ENCODE results near the gene MSRB1. TPM values are rescaled to one million over a fixed set of nuclear protein-coding genes. Genes with fewer than 3 reads are reported as not detected.

MSRB1 gene
- total and polyA plus RNA-seq, 7 donors: 17.8 to 136 (median 35.7) TPM

- 91% methylated on average over 38 of the region's 38 CpGs for WGBS, 2 donors
- DNase-seq: peak; percentile 61
- intact Hi-C loops (cut with DNase I): no loop called here
Observed at GRCh38 chr16:1946495-1947368, 3.7 kb upstream of the MSRB1 start.

GRCh38 chr16:1945559-1946391 is 2.8 kb upstream of the MSRB1 start:
- H3K27ac ChIP-seq: no peak overlapping the region
- no peaks in the 10 kb centered on the region for H3K9me3 ChIP-seq
- H3K4me3 ChIP-seq: no peak overlapping the region
- intact Hi-C loops (cut with DNase I): no loop called here
- H3K4me1 ChIP-seq: peaks cover 0 to 29% (median 14%) of the 10 kb centered on the region in 4 donors
- TF ChIP-seq POLR2AphosphoS5 (IDR thresholded peaks at IDR 0.05): no peak
- TF ChIP-seq POLR2A (IDR thresholded peaks at IDR 0.05): no peak
- peaks cover 0 to 5% (median 1%) of the 10 kb centered on the region in 4 donors for H3K36me3 ChIP-seq
- DNase-seq: no peak
- 86 to 91% methylated on average over 19 of the region's 19 CpGs for WGBS, 2 donors
- no peaks in the 10 kb centered on the region for H3K27me3 ChIP-seq

More at GRCh38 chr16:1946495-1947368, 3.7 kb upstream of the MSRB1 start:
- no peaks in the 10 kb centered on the region for H3K27me3 ChIP-seq
- H3K4me3 ChIP-seq: no peak overlapping the region
- H3K36me3 ChIP-seq: no peaks in the 10 kb centered on the region
- TF ChIP-seq EP300 (IDR thresholded peaks at IDR 0.05): no peak
- TF ChIP-seq POLR2A (IDR thresholded peaks at IDR 0.05): no peak
- TF ChIP-seq, protein P1, sequence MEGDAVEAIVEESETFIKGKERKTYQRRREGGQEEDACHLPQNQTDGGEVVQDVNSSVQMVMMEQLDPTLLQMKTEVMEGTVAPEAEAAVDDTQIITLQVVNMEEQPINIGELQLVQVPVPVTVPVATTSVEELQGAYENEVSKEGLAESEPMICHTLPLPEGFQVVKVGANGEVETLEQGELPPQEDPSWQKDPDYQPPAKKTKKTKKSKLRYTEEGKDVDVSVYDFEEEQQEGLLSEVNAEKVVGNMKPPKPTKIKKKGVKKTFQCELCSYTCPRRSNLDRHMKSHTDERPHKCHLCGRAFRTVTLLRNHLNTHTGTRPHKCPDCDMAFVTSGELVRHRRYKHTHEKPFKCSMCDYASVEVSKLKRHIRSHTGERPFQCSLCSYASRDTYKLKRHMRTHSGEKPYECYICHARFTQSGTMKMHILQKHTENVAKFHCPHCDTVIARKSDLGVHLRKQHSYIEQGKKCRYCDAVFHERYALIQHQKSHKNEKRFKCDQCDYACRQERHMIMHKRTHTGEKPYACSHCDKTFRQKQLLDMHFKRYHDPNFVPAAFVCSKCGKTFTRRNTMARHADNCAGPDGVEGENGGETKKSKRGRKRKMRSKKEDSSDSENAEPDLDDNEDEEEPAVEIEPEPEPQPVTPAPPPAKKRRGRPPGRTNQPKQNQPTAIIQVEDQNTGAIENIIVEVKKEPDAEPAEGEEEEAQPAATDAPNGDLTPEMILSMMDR (IDR thresholded peaks at IDR 0.05): no peak
- TF ChIP-seq POLR2AphosphoS5 (IDR thresholded peaks at IDR 0.05): no peak
- no peaks in the 10 kb centered on the region for H3K9me3 ChIP-seq
- peaks cover 0 to 20% (median 9%) of the 10 kb centered on the region in 4 donors for H3K4me1 ChIP-seq
- no peak overlapping the region for H3K27ac ChIP-seq

- H3K27ac ChIP-seq: no peak overlapping the region
- no peaks in the 10 kb centered on the region for H3K9me3 ChIP-seq
- TF ChIP-seq POLR2AphosphoS5 (IDR thresholded peaks at IDR 0.05): no peak
- no peak for TF ChIP-seq EP300 (IDR thresholded peaks at IDR 0.05)
- no peak for TF ChIP-seq POLR2A (IDR thresholded peaks at IDR 0.05)
- TF ChIP-seq, protein P1 (IDR thresholded peaks at IDR 0.05): no peak
- WGBS, 2 donors: 92 to 96% methylated on average over 21 of the region's 21 CpGs
- intact Hi-C loops (cut with DNase I): no loop called here
- H3K4me3 ChIP-seq: no peak overlapping the region
- DNase-seq: peak; percentile 61
- no peaks in the 10 kb centered on the region for H3K27me3 ChIP-seq
- H3K36me3 ChIP-seq: peaks cover 0 to 16% (median 8%) of the 10 kb centered on the region in 4 donors
- peaks cover 0 to 30% (median 14%) of the 10 kb centered on the region in 4 donors for H3K4me1 ChIP-seq
Observed at GRCh38 chr16:1944612-1945199, 1.7 kb upstream of the MSRB1 start.

- peaks cover 0 to 30% (median 14%) of the 10 kb centered on the region in 4 donors for H3K4me1 ChIP-seq
- peaks cover 0 to 41% (median 27%) of the 10 kb centered on the region in 4 donors for H3K36me3 ChIP-seq
- peak in 1 of 4 donors; percentile 16 for TF ChIP-seq POLR2AphosphoS5 (IDR thresholded peaks at IDR 0.05)
- TF ChIP-seq, protein P1 (IDR thresholded peaks at IDR 0.05): no peak
- intact Hi-C loops (cut with DNase I): no loop called here
- H3K4me3 ChIP-seq: peak overlapping the region; percentile 78 to 95 (median 83)
- peak overlapping the region; percentile 84 to 90 (median 87) for H3K27ac ChIP-seq
- DNase-seq: peak; percentile 75
- no peaks in the 10 kb centered on the region for H3K9me3 ChIP-seq
- H3K27me3 ChIP-seq: no peaks in the 10 kb centered on the region
- 8 to 14% methylated on average over 17 of the region's 17 CpGs for WGBS, 2 donors
Observed at GRCh38 chr16:1942047-1942809, 771 bp downstream of the MSRB1 start.

Measured in sigmoid colon (tissue), 7 donors.